NB4 (cell line): ENCODE data around the gene ANKS4B.

ENCODE experiments used
- DNase-seq: peaks from one replicate; pipeline ENCODE4 v3.0.0; 2010; ENCODE audit warnings: low read depth
- H3K4me3 ChIP-seq: one replicate; pipeline ENCODE4 v1.5.1; 2011; ENCODE audit warnings: mild to moderate bottlenecking, low read depth, low read length, moderate library complexity
- MAX ChIP-seq: IDR thresholded peaks from 2 replicates; pipeline ENCODE4 v1.6.1; 2011; ENCODE audit warnings: low read depth, low read length
- MYC ChIP-seq: IDR thresholded peaks from 2 replicates; pipeline ENCODE4 v1.6.1; 2011; ENCODE audit warnings: low read depth, low read length
- POLR2A ChIP-seq: IDR thresholded peaks from 2 replicates; pipeline ENCODE4 v1.6.1; 2011; ENCODE audit warnings: mild to moderate bottlenecking; ENCODE audit not compliant: insufficient read length; ENCODE audit errors: extremely low read depth
- TF ChIP-seq, protein P1 (sequence below): IDR thresholded peaks from one replicate; pipeline ENCODE4 v1.5.1; 2012; ENCODE audit warnings: low read depth, low read length

ANKS4B gene

GRCh38 chr16:21277045-21277926, 43.8 kb downstream of the ANKS4B start:
- H3K4me3 ChIP-seq: no peak overlapping the region
- no peak for DNase-seq
- TF ChIP-seq MAX (no peak), POLR2A (no peak), MYC (no peak)
- TF ChIP-seq, protein P1, sequence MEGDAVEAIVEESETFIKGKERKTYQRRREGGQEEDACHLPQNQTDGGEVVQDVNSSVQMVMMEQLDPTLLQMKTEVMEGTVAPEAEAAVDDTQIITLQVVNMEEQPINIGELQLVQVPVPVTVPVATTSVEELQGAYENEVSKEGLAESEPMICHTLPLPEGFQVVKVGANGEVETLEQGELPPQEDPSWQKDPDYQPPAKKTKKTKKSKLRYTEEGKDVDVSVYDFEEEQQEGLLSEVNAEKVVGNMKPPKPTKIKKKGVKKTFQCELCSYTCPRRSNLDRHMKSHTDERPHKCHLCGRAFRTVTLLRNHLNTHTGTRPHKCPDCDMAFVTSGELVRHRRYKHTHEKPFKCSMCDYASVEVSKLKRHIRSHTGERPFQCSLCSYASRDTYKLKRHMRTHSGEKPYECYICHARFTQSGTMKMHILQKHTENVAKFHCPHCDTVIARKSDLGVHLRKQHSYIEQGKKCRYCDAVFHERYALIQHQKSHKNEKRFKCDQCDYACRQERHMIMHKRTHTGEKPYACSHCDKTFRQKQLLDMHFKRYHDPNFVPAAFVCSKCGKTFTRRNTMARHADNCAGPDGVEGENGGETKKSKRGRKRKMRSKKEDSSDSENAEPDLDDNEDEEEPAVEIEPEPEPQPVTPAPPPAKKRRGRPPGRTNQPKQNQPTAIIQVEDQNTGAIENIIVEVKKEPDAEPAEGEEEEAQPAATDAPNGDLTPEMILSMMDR: no peak

DNA sequence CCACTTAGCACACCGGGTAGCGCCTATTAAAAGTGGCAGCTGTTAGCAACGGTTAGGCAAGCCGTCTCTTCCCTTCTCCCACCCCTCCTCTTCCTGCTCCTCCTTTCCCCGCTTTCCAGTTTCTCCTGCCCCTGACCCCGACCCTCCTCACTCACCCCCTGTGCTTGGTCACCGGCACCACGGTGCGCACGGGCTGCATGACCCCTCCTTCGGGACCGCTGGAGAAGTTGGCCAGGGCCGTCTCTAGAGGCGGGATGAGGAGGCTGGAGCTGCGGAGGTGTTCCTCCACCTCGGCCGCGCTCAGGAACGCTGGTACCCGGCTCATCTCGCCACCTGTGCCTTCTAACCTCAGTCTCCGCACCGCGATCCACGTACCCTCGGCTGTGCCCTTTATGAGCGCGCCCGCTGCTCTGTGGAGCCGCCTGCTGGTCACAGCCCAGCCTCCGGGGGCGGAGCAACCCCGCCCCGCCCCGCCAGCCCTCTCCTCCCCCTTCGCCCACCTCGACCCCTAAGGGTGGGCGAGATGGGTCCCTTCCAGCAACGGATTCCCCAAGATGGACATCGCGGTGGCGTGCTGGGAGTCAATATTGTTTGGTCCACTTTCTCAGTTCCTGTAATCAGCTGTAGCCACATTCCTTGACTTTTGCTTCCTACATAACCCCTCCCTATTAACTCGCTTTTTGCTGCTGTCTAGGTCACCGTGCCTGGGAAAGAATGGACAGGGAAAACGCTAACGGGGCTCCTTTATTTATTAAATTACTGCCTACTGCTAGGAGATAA, 44.6 kb downstream of the ANKS4B start, which contains the start of gene CRYM:
Gene CRYM, minus strand, starts transcription at position 364 of the 780 bp plus-strand sequence. Its CDS starts 39 bp downstream, at position 325.
- TF ChIP-seq, protein P1: no peak
- no peak for TF ChIP-seq MAX
- no peak for TF ChIP-seq MYC
- TF ChIP-seq POLR2A: no peak
- no peak within 1 kb of the TSS for H3K4me3 ChIP-seq
- DNase-seq: no peak

DNA sequence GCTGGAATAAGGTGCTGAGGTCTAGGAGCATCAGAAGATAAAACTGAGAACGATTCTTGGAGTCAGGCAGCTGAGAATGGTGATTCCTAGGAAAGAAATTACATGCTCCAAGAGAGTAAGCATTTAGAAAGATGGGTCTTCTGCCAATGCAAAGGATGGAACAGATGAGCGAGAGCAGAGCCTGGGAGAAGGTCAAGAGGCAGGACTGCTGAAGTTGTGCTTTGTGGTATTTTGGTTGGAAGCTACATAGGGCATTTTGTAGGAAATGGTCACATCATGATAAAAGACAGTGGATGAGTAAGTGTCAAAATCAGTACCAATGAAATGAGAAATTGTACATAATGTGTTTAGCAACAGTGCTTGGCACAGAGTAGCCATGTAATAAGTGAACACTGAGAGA, 46.0 kb downstream of the ANKS4B start:
- no peak for TF ChIP-seq MAX
- TF ChIP-seq POLR2A: no peak
- TF ChIP-seq MYC: no peak
- TF ChIP-seq, protein P1: no peak
- DNase-seq: no peak
- H3K4me3 ChIP-seq: no peak overlapping the region

GRCh38 chr16:21281698-21282389, 48.3 kb downstream of the ANKS4B start:
- H3K4me3 ChIP-seq: no peak overlapping the region
- DNase-seq: no peak
- TF ChIP-seq, protein P1: no peak
- no peak for TF ChIP-seq POLR2A
- no peak for TF ChIP-seq MAX
- TF ChIP-seq MYC: no peak

- peak; percentile 16 for DNase-seq
- no peak overlapping the region for H3K4me3 ChIP-seq
- TF ChIP-seq MAX (no peak), POLR2A (no peak), MYC (no peak)
- TF ChIP-seq, protein P1: no peak
Observed at GRCh38 chr16:21283521-21284289, 50.2 kb downstream of the ANKS4B start.
